Measurements from ENCODE around the gene ARHGAP25.
"Not testable (repeated sequence)": the region's sequence is repeated elsewhere in the genome, so short reads cannot be mapped to it uniquely, and the experiment has no call there.

Gene ARHGAP25

DNA sequence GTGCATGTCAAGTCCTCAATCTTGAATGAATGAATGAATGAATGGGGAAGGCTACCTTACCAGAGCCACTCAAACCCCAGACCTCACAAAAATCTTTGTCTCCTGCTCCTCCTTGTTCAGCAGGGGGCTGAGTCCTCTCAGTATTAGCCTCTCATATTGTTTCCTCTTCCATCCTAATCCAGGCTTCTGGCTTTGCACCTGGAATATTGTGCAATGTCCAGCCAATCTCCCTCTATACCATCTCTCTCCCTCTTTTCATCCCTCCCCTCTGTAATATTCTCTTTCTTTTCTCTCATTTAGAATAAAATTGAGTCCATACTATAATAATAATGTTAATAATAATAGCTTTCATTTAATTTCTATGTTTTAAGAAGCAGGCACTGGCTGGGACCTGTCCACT lies 34.3 kb downstream of the ARHGAP25 start:
- no peak for DNase-seq

DNA sequence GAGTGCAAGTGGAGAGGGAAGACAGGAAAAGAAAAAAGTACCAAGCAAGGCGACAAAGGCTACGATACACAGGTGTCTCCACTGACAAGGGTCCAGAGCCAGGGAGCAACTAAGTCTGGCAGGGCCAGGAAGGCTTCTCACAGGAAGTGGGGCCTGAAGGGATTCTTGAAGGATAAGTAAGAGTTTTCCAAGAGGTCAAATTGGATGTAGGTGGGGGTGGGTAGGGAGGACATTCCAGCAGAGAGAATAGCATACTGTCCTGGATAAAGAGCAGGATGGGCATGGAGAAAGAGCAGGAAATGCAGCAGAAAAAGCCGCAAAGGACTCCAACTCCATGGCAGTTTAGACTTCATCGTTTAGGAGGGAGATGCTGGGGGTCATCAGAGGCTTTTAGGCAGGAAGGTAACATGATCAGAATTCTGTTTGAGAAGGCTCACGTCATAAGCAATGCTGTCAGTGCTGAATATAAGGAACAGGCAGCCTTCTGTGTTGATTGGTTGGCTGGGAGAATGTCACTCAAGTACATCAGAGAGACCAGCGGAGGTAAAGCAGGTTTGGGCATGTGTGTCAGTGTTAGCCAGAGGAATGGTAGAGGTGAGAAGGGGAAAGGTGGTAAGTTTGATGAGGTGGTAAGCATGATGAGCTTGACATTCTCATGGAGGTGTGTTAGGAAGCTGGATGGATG lies 35.1 kb downstream of the ARHGAP25 start:
- DNase-seq = no peak

DNA sequence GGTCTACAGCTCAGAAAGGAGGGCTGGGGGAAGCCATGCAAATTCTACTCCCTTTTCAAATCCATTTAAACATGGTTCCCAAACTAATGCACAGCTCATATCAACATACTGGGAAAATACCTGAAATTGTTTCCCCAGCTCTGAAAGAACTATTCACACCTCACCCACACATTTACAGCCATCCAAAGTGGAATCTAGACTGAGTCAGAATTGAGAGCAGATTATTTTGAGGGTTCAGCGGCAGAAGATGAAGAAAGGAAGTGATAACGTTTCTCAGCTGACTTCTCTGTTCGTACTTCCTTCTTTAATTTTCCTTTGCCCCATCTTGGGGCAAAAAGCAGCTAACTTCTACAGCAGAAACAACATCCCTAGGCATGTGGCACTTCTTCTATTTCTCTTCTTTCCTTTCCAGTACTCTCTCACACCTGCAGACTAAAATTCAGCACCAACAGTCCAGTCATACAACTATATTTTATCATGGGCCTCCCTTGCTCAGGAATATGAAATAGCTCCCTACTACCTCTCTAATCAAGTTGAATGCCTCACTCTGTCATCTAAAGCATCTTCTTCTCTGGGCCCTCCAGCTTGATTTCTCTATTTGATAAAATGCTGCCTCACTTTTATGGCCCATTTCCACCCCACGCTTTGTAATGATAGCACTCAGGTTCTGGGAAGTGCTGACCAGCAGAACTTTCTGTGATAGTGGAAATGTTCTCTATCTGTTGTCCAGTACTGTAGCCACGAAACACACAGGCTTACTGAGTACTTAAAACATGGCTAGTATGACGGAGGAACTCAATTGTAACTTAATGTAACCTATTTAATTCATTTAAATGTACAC lies 35.9 kb downstream of the ARHGAP25 start:
- no peak for DNase-seq

DNA sequence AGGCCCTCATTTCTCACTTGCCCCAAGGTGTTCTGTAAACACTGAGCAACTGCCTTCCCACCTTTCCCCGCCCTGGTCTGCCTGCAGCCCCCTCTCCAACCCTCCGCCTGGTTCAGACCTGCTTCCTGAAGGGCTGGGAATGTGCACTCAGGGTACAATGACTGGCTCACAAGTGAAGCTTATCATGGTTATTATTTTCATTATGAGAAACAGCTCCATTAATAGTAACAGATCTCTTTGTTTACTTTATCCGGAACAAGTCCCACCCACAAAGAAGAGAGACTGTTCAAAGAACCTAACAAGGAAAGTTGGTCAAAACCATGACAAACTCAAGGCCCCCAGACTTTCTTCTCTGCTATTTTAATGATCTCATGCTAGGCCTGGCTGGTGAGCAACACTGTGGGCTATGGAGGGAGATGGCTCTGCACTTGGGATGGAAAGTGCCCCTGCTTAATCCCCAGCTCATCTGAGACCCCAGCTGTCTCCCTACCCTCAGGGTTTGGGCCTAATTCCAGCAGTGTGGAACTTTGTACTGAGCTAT lies 36.7 kb downstream of the ARHGAP25 start:
- DNase-seq = no peak

- no peak for DNase-seq
Measured at GRCh38 chr2:68772109-68772508, 37.5 kb downstream of the ARHGAP25 start.

- DNase-seq = no peak
Measured at GRCh38 chr2:68774569-68775271, 40.1 kb downstream of the ARHGAP25 start.

DNA sequence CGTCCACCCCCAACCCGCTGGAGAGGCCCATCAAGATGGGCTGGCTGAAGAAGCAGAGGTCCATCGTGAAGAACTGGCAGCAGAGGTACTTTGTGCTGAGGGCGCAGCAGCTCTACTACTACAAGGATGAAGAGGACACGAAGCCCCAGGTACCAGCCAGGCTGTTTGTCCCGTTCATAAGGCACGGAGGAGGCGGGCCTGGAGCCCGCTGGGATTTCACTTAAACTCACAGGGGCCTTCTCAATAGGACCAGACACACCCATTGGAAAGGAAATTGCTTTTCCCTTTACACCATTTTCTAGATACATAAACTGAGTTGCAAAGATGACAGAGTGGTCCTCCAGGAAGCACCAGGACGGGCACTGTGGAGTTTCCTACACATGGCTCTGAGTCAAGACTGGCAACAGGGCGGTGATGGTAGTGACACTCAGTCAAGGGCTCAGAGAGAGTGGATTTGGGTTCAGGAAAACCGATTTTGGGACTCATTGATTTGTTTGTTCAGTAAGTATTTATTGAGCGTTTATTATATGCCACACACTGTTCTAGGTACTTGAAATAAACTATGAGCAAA lies 40.7 kb downstream of the ARHGAP25 start:
- DNase-seq = no peak

- DNase-seq = no peak
Measured at GRCh38 chr2:68776124-68776523, 41.5 kb downstream of the ARHGAP25 start.

GRCh38 chr2:68779595-68779994 lies 45.0 kb downstream of the ARHGAP25 start:
- DNase-seq = no peak

DNA sequence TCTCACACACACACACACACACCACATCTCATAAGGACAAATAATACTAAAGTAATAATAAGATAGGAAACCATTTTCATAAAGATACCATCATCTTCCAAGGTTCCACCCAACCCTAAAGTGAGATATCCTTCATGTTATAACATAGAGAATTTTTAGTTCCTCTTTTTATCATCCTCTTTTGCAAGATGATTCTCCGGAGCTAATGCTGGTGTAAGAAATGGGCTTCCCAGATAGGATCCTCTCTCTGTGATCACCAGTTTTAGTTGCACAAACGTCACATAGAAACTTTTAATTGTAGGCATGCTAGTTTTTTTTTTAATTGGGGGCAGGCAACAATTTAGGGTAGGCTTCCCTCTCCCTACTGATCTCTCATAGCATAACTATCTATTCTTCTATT lies 49.6 kb downstream of the ARHGAP25 start:
- no peak for DNase-seq

DNA sequence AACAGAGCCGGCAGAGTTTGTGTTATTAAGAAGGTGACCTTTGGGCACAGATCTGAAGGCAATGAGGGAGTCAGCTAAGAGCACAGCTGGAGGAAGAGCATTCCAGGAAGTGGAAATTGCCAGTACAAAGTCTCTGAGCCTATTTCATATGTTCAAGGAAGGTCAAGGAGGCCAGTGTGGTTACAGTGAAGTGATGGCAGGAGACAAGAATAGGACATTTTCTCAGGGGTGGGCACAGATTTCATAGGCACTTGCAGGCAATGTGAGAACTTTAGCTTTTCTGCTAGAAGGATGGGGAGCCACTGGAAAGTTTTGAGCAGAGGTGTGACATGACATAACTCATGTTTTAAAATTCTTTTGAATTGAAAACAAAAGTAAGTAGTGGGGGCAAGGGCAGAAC lies 50.3 kb downstream of the ARHGAP25 start:
- DNase-seq = no peak

DNA sequence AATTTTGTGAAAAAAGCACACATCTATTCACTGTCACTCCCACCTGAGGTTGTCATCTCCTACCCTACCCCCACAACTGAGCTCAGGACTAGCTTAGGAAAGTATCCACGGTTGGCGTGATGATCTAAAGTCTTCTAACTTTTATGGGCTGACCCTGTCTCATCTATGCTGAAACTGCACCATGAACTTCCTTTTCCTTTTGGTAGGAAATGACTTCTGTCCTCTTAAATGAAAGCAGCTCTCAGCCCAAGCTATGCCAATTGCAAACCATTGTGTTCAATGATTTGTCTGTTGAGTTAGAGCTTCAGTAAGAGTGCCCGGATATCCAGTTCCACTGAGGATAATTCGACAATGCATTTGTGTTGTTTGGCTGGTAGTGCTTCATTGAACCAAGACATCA lies 52.7 kb downstream of the ARHGAP25 start:
- no peak for DNase-seq

DNA sequence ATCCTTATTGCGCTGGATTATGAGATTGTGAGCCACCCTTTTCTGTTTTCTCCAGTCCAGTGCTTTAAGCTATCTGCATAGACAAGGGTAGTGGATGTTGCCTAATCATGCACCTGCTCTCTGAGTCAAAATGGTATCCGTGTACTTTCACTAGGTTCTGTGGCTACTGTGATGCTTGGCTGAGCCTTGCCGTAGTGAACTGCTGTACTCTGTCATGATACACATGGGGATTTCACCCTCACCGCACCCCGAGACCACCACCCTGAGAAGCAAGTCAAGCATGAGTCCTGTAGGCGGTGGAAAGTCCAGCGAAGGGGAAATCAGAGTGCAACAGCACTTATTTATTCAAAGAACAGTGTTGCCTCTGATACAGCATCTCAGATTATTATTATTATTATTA lies 55.0 kb downstream of the ARHGAP25 start:
- DNase-seq = no peak

- DNase-seq = no peak
Measured at GRCh38 chr2:68790600-68790999, 56.0 kb downstream of the ARHGAP25 start.

- no peak for DNase-seq
Measured at GRCh38 chr2:68791914-68792313, 57.3 kb downstream of the ARHGAP25 start.

- no peak for DNase-seq
Measured at GRCh38 chr2:68792751-68793150, 58.1 kb downstream of the ARHGAP25 start.

DNA sequence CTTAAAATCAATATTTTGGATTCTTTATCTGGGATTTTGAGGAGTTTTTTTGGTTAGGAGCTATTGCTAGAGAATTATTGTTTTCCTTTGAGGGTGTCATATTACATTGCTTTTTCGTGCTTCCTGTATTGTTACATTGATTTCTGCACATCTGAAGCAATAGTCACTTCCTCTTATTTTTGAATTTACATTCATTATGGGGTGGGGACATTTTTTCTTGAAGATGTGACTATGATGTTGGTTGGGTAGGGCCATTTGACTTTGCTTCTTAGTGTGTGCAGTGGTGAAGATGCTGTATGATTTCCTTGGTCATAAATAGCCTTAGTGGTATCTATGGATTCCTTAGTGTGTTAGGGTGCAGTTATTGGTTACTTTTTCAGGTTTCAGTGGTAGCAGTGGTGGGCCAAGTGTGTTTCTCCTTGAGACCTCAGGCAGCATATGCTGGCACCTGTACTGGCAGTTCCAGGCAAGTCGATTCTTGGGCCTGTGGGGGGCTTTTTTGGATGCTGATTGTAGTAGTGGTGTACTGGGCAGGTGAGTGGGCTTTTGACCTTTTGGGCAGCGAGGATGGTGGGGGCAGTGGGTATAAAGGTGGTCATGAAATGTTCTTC lies 61.8 kb downstream of the ARHGAP25 start:
- no peak for DNase-seq

- no peak for DNase-seq
Measured at GRCh38 chr2:68798569-68798968, 64.0 kb downstream of the ARHGAP25 start.

- peak; percentile 3 for DNase-seq
Measured at GRCh38 chr2:68799140-68800026, 64.8 kb downstream of the ARHGAP25 start.

DNA sequence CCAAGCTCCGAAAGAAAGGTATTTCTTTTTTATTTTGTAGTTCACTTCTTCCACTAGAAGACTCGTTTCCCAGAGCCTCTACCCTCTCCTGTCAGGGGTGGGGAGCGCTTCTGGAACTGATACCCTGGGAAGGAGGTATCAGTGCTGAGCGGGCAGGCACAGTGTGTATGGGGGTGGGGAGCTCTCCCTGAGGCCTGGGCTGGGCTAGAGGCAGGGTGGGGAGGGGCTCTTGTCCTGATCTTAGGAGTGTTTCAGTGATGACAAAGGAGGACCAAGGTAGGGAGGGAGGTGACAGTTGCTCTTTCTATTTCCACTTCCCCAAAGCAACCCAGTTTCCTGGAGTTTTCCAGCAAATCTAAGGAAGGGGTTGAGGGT lies 65.4 kb downstream of the ARHGAP25 start:
- no peak for DNase-seq

GRCh38 chr2:68800517-68800916 lies 65.9 kb downstream of the ARHGAP25 start:
- DNase-seq = no peak

- not testable (repeated sequence) for DNase-seq
Measured at GRCh38 chr2:68802161-68802560, 67.5 kb downstream of the ARHGAP25 start.
